ENCODE results near the gene PRR19.

GRCh38 chr19:42301646-42302203 lies at the start of gene PRR19:
- TF ChIP-seq MAX (IDR thresholded peaks at IDR 0.05; ENCODE audit: low read depth, low read length), result no peak
- TF ChIP-seq POLR2A (IDR thresholded peaks at IDR 0.05; ENCODE audit: low read depth, low read length), result no peak

All from GM12878 (cell line).